HEK293 (cell line): Measurements from ENCODE around the gene TMEM185B.

Source experiments
- GLIS1 ChIP-seq: fragments of 450-650 bp; formaldehyde crosslinking; IDR thresholded peaks from 2 replicates; pipeline ENCODE4 v1.5.1; 2016; ENCODE audit warnings: missing biosample characterization, missing genetic modification characterization
- PRDM2 ChIP-seq: fragments of 450-650 bp; formaldehyde crosslinking; IDR thresholded peaks from 2 replicates; pipeline ENCODE4 v1.5.1; 2016; ENCODE audit warnings: missing biosample characterization, missing genetic modification characterization, borderline replicate concordance
- PRDM4 ChIP-seq: fragments of 450-650 bp; formaldehyde crosslinking; IDR thresholded peaks from 2 replicates; pipeline ENCODE4 v1.5.1; 2017; ENCODE audit warnings: missing biosample characterization, missing genetic modification characterization
- WT1 ChIP-seq: fragments of 450-650 bp; formaldehyde crosslinking; IDR thresholded peaks from 2 replicates; pipeline ENCODE4 v1.5.1; 2016; ENCODE audit warnings: missing biosample characterization, missing genetic modification characterization
- ZNF114 ChIP-seq: fragments of 450-650 bp; formaldehyde crosslinking; IDR thresholded peaks from 2 replicates; pipeline ENCODE4 v1.5.0; 2017; ENCODE audit warnings: missing biosample characterization, missing genetic modification characterization
- ZNF341 ChIP-seq: fragments of 450-650 bp; formaldehyde crosslinking; IDR thresholded peaks from 2 replicates; pipeline ENCODE4; 2016; ENCODE audit warnings: low read depth, missing biosample characterization, missing genetic modification characterization
- ZNF518A ChIP-seq: fragments of 450-650 bp; formaldehyde crosslinking; conservative IDR thresholded peaks from 2 replicates; pipeline ENCODE4 v1.5.1; 2016; ENCODE audit warnings: low read depth, missing biosample characterization, missing genetic modification characterization
- ZNF560 ChIP-seq: fragments of 450-650 bp; formaldehyde crosslinking; IDR thresholded peaks from 2 replicates; pipeline ENCODE4 v1.5.1; 2017; ENCODE audit warnings: missing biosample characterization, missing genetic modification characterization, borderline replicate concordance
- TF ChIP-seq, protein P1 (sequence below): fragments of 450-650 bp; formaldehyde crosslinking; IDR thresholded peaks from 2 replicates; pipeline ENCODE4 v1.5.1; 2016; ENCODE audit warnings: missing biosample characterization, missing genetic modification characterization
- TF ChIP-seq, protein P2 (sequence below): fragments of 450-650 bp; formaldehyde crosslinking; IDR thresholded peaks from 2 replicates; pipeline ENCODE4 v1.5.1; 2016; ENCODE audit warnings: missing biosample characterization, missing genetic modification characterization, borderline replicate concordance

TMEM185B gene

GRCh38 chr2:120219766-120220165 is 3.4 kb downstream of the TMEM185B start (continued):
- no peak for TF ChIP-seq PRDM4
- TF ChIP-seq ZNF518A (tag by site-specific recombination), result no peak
- no peak for TF ChIP-seq GLIS1 (tag by site-specific recombination)
- no peak for TF ChIP-seq WT1 (tag by site-specific recombination)
- TF ChIP-seq, protein P1, sequence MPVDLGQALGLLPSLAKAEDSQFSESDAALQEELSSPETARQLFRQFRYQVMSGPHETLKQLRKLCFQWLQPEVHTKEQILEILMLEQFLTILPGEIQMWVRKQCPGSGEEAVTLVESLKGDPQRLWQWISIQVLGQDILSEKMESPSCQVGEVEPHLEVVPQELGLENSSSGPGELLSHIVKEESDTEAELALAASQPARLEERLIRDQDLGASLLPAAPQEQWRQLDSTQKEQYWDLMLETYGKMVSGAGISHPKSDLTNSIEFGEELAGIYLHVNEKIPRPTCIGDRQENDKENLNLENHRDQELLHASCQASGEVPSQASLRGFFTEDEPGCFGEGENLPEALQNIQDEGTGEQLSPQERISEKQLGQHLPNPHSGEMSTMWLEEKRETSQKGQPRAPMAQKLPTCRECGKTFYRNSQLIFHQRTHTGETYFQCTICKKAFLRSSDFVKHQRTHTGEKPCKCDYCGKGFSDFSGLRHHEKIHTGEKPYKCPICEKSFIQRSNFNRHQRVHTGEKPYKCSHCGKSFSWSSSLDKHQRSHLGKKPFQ (tag by site-specific recombination), result no peak
- no peak for TF ChIP-seq PRDM2 (tag by site-specific recombination)
- no peak for TF ChIP-seq ZNF560 (tag by site-specific recombination)
- no peak for TF ChIP-seq ZNF114 (tag by site-specific recombination)
- TF ChIP-seq, protein P2, sequence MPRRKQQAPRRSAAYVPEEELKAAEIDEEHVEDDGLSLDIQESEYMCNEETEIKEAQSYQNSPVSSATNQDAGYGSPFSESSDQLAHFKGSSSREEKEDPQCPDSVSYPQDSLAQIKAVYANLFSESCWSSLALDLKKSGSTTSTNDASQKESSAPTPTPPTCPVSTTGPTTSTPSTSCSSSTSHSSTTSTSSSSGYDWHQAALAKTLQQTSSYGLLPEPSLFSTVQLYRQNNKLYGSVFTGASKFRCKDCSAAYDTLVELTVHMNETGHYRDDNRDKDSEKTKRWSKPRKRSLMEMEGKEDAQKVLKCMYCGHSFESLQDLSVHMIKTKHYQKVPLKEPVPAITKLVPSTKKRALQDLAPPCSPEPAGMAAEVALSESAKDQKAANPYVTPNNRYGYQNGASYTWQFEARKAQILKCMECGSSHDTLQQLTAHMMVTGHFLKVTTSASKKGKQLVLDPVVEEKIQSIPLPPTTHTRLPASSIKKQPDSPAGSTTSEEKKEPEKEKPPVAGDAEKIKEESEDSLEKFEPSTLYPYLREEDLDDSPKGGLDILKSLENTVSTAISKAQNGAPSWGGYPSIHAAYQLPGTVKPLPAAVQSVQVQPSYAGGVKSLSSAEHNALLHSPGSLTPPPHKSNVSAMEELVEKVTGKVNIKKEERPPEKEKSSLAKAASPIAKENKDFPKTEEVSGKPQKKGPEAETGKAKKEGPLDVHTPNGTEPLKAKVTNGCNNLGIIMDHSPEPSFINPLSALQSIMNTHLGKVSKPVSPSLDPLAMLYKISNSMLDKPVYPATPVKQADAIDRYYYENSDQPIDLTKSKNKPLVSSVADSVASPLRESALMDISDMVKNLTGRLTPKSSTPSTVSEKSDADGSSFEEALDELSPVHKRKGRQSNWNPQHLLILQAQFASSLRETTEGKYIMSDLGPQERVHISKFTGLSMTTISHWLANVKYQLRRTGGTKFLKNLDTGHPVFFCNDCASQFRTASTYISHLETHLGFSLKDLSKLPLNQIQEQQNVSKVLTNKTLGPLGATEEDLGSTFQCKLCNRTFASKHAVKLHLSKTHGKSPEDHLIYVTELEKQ (tag by site-specific recombination), result no peak
- TF ChIP-seq ZNF341 (tag by site-specific recombination), result no peak
